ENCODE measurements around the gene MCU. TPM values are rescaled to one million over a fixed set of nuclear protein-coding genes. Genes with fewer than 3 reads are reported as not detected.

MCU gene
- total RNA-seq, 1 donor from 2014 or later = 95.0 TPM

GRCh38 chr10:72808001-72808400 is 116.1 kb downstream of the MCU start:
- no peaks in the 10 kb centered on the region for H3K27me3 ChIP-seq (ENCODE audit: control insufficient read depth in 3 of 3, insufficient read depth in 3 of 3, low read length in 3 of 3)
- H3K4me1 ChIP-seq (ENCODE audit: control insufficient read depth in 3 of 3, insufficient read depth in 3 of 3, low read length in 3 of 3) = peaks cover 10 to 17% (median 11%) of the 10 kb centered on the region in 3 donors
- no peak overlapping the region for H3K4me3 ChIP-seq (ENCODE audit: low read length in 3 of 3)
- H3K36me3 ChIP-seq (ENCODE audit: control insufficient read depth in 3 of 3, insufficient read depth in 3 of 3, low read length in 3 of 3) = no peaks in the 10 kb centered on the region
- no peak overlapping the region for H3K27ac ChIP-seq (ENCODE audit: low read depth, low read length)
- no peak overlapping the region for H3K9ac ChIP-seq (ENCODE audit: low read depth in 1 of 3, low read length in 3 of 3)
- no peaks in the 10 kb centered on the region for H3K9me3 ChIP-seq (ENCODE audit: control insufficient read depth in 3 of 3, low read length in 3 of 3)

- H3K27ac ChIP-seq (ENCODE audit: low read depth, low read length) = no peak overlapping the region
- no peaks in the 10 kb centered on the region for H3K36me3 ChIP-seq (ENCODE audit: control insufficient read depth in 3 of 3, insufficient read depth in 3 of 3, low read length in 3 of 3)
- H3K4me1 ChIP-seq (ENCODE audit: control insufficient read depth in 3 of 3, insufficient read depth in 3 of 3, low read length in 3 of 3) = peaks cover 13 to 20% (median 15%) of the 10 kb centered on the region in 3 donors
- no peak overlapping the region for H3K4me3 ChIP-seq (ENCODE audit: low read length in 3 of 3)
- no peak overlapping the region for H3K9ac ChIP-seq (ENCODE audit: low read depth in 1 of 3, low read length in 3 of 3)
- no peaks in the 10 kb centered on the region for H3K27me3 ChIP-seq (ENCODE audit: control insufficient read depth in 3 of 3, insufficient read depth in 3 of 3, low read length in 3 of 3)
- H3K9me3 ChIP-seq (ENCODE audit: control insufficient read depth in 3 of 3, low read length in 3 of 3) = no peaks in the 10 kb centered on the region
Observed at GRCh38 chr10:72809006-72809405, 117.1 kb downstream of the MCU start.

DNA sequence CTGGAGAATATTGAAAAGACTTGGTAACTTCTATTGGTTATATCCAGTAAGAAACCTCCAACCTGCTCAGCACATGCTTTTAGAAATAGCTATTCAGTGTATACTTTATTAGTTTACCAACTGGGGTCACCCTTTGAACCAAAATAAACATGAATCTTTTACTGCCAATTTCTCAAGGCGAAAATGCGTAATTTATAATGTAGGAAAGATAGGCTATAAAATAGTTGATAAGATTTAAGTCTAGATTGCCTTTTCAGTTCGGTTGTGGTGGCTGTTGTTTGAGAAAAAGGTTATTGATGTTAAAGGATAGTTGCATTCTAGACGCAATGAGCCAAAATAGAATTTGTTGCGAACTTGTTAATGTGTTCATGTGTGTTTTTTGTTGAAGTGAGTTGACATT is 119.0 kb downstream of the MCU start:
- Histone ChIP-seq H3K9ac (ENCODE audit: low read depth in 1 of 3, low read length in 3 of 3) (no peak overlapping the region), H3K27me3 (ENCODE audit: control insufficient read depth in 3 of 3, insufficient read depth in 3 of 3, low read length in 3 of 3) (no peaks in the 10 kb centered on the region), H3K27ac (ENCODE audit: low read depth, low read length) (no peak overlapping the region), H3K9me3 (ENCODE audit: control insufficient read depth in 3 of 3, low read length in 3 of 3) (no peaks in the 10 kb centered on the region), H3K4me1 (ENCODE audit: control insufficient read depth in 3 of 3, insufficient read depth in 3 of 3, low read length in 3 of 3) (peaks cover 13 to 23% (median 21%) of the 10 kb centered on the region in 3 donors), H3K4me3 (ENCODE audit: low read length in 3 of 3) (no peak overlapping the region), H3K36me3 (ENCODE audit: control insufficient read depth in 3 of 3, insufficient read depth in 3 of 3, low read length in 3 of 3) (no peaks in the 10 kb centered on the region)

DNA sequence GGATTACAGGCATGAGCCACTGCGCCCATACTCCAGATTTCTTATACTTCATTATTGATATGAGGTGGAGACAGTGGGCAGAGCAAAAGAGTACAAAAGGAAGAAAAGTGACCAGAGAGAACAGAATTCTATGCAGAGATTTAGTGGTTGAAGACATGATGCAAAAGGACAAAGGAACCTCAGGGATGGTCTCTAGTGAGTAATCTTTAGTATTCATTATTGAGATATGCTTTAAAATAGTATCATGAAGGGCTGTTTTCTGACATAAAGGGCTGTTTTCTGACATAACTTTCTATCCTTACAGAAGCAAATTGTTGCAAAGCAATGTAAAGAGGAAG is 120.4 kb downstream of the MCU start:
- Histone ChIP-seq H3K9ac (ENCODE audit: low read depth in 1 of 3, low read length in 3 of 3) (no peak overlapping the region), H3K4me1 (ENCODE audit: control insufficient read depth in 3 of 3, insufficient read depth in 3 of 3, low read length in 3 of 3) (peaks cover 6 to 23% (median 21%) of the 10 kb centered on the region in 3 donors), H3K4me3 (ENCODE audit: low read length in 3 of 3) (no peak overlapping the region), H3K9me3 (ENCODE audit: control insufficient read depth in 3 of 3, low read length in 3 of 3) (no peaks in the 10 kb centered on the region), H3K27me3 (ENCODE audit: control insufficient read depth in 3 of 3, insufficient read depth in 3 of 3, low read length in 3 of 3) (no peaks in the 10 kb centered on the region), H3K36me3 (ENCODE audit: control insufficient read depth in 3 of 3, insufficient read depth in 3 of 3, low read length in 3 of 3) (no peaks in the 10 kb centered on the region), H3K27ac (ENCODE audit: low read depth, low read length) (no peak overlapping the region)

DNA sequence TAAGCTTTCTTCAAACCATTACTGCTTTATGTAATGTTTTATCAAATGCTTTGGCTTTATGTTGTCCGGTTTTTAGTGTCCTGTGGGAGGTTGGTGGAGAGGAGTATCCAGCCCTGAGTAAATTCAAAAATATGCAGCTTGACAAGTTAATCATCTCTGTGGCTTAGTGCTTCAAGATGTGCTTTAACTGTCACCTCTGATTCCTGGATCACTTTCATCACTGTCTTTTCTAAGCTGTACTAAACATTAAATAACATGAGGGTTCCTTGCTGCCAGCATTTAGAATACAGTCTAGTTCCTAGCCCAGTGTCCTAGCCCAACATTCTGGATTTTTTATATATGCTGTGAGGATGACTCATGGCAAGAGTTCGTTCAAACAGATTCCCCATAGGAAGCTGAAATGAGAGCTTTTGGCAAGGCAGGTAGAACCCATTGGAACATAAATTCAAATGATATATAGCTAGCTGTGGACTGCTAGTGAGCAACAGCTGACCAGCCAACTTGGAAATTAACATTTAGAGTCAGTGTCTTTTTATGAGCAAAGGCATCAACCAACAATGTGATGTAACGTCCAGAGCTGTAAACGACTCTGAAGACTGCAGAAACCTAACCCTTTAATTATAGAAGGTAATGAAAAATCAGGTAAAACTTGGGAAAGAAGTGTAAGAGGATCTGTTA is 120.9 kb downstream of the MCU start:
- no peak overlapping the region for H3K9ac ChIP-seq (ENCODE audit: low read depth in 1 of 3, low read length in 3 of 3)
- no peak overlapping the region for H3K27ac ChIP-seq (ENCODE audit: low read depth, low read length)
- H3K27me3 ChIP-seq (ENCODE audit: control insufficient read depth in 3 of 3, insufficient read depth in 3 of 3, low read length in 3 of 3) = no peaks in the 10 kb centered on the region

DNA sequence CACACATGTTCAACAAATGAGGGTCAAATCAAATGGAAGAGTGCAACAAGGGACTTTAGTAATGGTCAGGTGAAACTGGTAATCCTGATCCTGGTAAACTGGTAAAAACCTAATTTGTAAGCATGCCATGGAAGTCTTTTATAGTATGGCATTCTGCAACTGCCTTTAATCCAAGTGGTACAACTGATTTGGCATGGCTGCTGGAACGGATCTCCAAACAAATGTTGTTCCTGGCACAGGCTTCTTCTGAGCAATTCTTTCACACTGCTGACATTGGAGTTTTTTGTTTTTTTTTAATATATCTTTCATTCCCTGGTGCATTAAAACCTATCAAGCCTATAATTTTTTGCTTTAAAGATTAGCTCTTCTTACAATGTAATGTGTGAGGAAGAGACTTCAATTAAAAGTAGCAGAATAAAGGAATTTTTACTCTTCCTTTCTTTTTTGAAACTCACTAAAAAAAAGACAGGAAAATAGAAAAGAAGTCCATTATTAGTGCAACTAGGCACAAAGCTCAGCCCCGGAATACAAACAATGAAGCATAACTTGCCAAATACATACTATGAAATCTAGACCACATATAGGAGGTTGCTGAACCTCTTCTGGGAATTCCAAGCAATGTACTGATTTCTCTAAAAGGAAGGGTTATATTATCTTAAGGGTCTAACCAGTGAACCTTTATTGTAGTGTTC is 122.3 kb downstream of the MCU start:
- peaks cover 6 to 21% (median 11%) of the 10 kb centered on the region in 3 donors for H3K4me1 ChIP-seq (ENCODE audit: control insufficient read depth in 3 of 3, insufficient read depth in 3 of 3, low read length in 3 of 3)
- no peak overlapping the region for H3K27ac ChIP-seq (ENCODE audit: low read depth, low read length)
- no peaks in the 10 kb centered on the region for H3K27me3 ChIP-seq (ENCODE audit: control insufficient read depth in 3 of 3, insufficient read depth in 3 of 3, low read length in 3 of 3)
- H3K9me3 ChIP-seq (ENCODE audit: control insufficient read depth in 3 of 3, low read length in 3 of 3) = no peaks in the 10 kb centered on the region
- H3K4me3 ChIP-seq (ENCODE audit: low read length in 3 of 3) = no peak overlapping the region
- no peaks in the 10 kb centered on the region for H3K36me3 ChIP-seq (ENCODE audit: control insufficient read depth in 3 of 3, insufficient read depth in 3 of 3, low read length in 3 of 3)
- H3K9ac ChIP-seq (ENCODE audit: low read depth in 1 of 3, low read length in 3 of 3) = no peak overlapping the region

More for the DNA sequence above, 120.9 kb downstream of the MCU start:
- peaks cover 6 to 23% (median 19%) of the 10 kb centered on the region in 3 donors for H3K4me1 ChIP-seq (ENCODE audit: control insufficient read depth in 3 of 3, insufficient read depth in 3 of 3, low read length in 3 of 3)
- no peaks in the 10 kb centered on the region for H3K9me3 ChIP-seq (ENCODE audit: control insufficient read depth in 3 of 3, low read length in 3 of 3)
- H3K36me3 ChIP-seq (ENCODE audit: control insufficient read depth in 3 of 3, insufficient read depth in 3 of 3, low read length in 3 of 3) = no peaks in the 10 kb centered on the region
- no peak overlapping the region for H3K4me3 ChIP-seq (ENCODE audit: low read length in 3 of 3)

DNA sequence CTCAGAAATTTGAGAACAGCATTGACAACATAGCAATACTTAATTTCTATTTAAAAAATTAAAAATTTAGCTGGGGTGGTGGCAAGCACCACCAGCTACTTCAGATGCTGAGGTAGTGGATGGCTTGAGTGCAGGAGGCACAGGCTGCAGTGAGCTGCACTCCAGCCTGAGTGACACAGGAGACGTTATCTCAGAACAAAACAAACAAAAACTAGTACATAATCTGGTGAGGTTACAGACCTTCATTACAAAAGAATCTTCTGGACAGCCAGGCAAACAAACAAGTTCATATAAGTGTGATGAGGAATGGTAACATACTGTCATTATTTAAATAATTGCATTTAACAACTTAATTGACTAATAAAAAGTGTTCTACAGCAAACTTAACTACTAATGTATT is 124.6 kb downstream of the MCU start:
- no peak overlapping the region for H3K27ac ChIP-seq (ENCODE audit: low read depth, low read length)
- H3K4me3 ChIP-seq (ENCODE audit: low read length in 3 of 3) = no peak overlapping the region
- H3K36me3 ChIP-seq (ENCODE audit: control insufficient read depth in 3 of 3, insufficient read depth in 3 of 3, low read length in 3 of 3) = no peaks in the 10 kb centered on the region
- H3K9me3 ChIP-seq (ENCODE audit: control insufficient read depth in 3 of 3, low read length in 3 of 3) = no peaks in the 10 kb centered on the region
- H3K27me3 ChIP-seq (ENCODE audit: control insufficient read depth in 3 of 3, insufficient read depth in 3 of 3, low read length in 3 of 3) = no peaks in the 10 kb centered on the region
- no peak overlapping the region for H3K9ac ChIP-seq (ENCODE audit: low read depth in 1 of 3, low read length in 3 of 3)
- peaks cover 6 to 21% (median 11%) of the 10 kb centered on the region in 3 donors for H3K4me1 ChIP-seq (ENCODE audit: control insufficient read depth in 3 of 3, insufficient read depth in 3 of 3, low read length in 3 of 3)

GRCh38 chr10:72818076-72818475 is 126.1 kb downstream of the MCU start:
- H3K27ac ChIP-seq (ENCODE audit: low read depth, low read length) = no peak overlapping the region
- no peak overlapping the region for H3K9ac ChIP-seq (ENCODE audit: low read depth in 1 of 3, low read length in 3 of 3)
- H3K4me1 ChIP-seq (ENCODE audit: control insufficient read depth in 3 of 3, insufficient read depth in 3 of 3, low read length in 3 of 3) = peaks cover 1 to 13% (median 3%) of the 10 kb centered on the region in 3 donors
- no peaks in the 10 kb centered on the region for H3K9me3 ChIP-seq (ENCODE audit: control insufficient read depth in 3 of 3, low read length in 3 of 3)
- H3K27me3 ChIP-seq (ENCODE audit: control insufficient read depth in 3 of 3, insufficient read depth in 3 of 3, low read length in 3 of 3) = no peaks in the 10 kb centered on the region
- H3K4me3 ChIP-seq (ENCODE audit: low read length in 3 of 3) = no peak overlapping the region
- no peaks in the 10 kb centered on the region for H3K36me3 ChIP-seq (ENCODE audit: control insufficient read depth in 3 of 3, insufficient read depth in 3 of 3, low read length in 3 of 3)

GRCh38 chr10:72819053-72819452 is 127.1 kb downstream of the MCU start:
- no peaks in the 10 kb centered on the region for H3K27me3 ChIP-seq (ENCODE audit: control insufficient read depth in 3 of 3, insufficient read depth in 3 of 3, low read length in 3 of 3)
- no peak overlapping the region for H3K9ac ChIP-seq (ENCODE audit: low read depth in 1 of 3, low read length in 3 of 3)
- H3K9me3 ChIP-seq (ENCODE audit: control insufficient read depth in 3 of 3, low read length in 3 of 3) = no peaks in the 10 kb centered on the region
- no peak overlapping the region for H3K4me3 ChIP-seq (ENCODE audit: low read length in 3 of 3)
- peaks cover 0 to 7% (median under 1%) of the 10 kb centered on the region in 3 donors for H3K4me1 ChIP-seq (ENCODE audit: control insufficient read depth in 3 of 3, insufficient read depth in 3 of 3, low read length in 3 of 3)
- H3K36me3 ChIP-seq (ENCODE audit: control insufficient read depth in 3 of 3, insufficient read depth in 3 of 3, low read length in 3 of 3) = no peaks in the 10 kb centered on the region
- H3K27ac ChIP-seq (ENCODE audit: low read depth, low read length) = no peak overlapping the region

GRCh38 chr10:72821606-72822005 is 129.7 kb downstream of the MCU start:
- H3K4me1 ChIP-seq (ENCODE audit: control insufficient read depth in 3 of 3, insufficient read depth in 3 of 3, low read length in 3 of 3) = peaks cover 5 to 8% (median 6%) of the 10 kb centered on the region in 3 donors
- H3K27me3 ChIP-seq (ENCODE audit: control insufficient read depth in 3 of 3, insufficient read depth in 3 of 3, low read length in 3 of 3) = no peaks in the 10 kb centered on the region
- H3K27ac ChIP-seq (ENCODE audit: low read depth, low read length) = no peak overlapping the region
- H3K9me3 ChIP-seq (ENCODE audit: control insufficient read depth in 3 of 3, low read length in 3 of 3) = no peaks in the 10 kb centered on the region
- no peaks in the 10 kb centered on the region for H3K36me3 ChIP-seq (ENCODE audit: control insufficient read depth in 3 of 3, insufficient read depth in 3 of 3, low read length in 3 of 3)
- no peak overlapping the region for H3K9ac ChIP-seq (ENCODE audit: low read depth in 1 of 3, low read length in 3 of 3)
- H3K4me3 ChIP-seq (ENCODE audit: low read length in 3 of 3) = no peak overlapping the region
